Thyroid gland (tissue), 4 donors: ENCODE data around the gene MYH4.

Source experiments
- POLR2A ChIP-seq, 2 donors: fragments of 450-650 bp; IDR thresholded peaks; one replicate each; pipeline ENCODE4 v1.6.1; 2017; ENCODE audit warnings: antibody characterized with exemption in 2 of 2, mild to moderate bottlenecking in 2 of 2, moderate library complexity in 1 of 2
- TF ChIP-seq, protein P1 (sequence below), 6 experiments: fragments of 200-600 bp in 3 of 6; fragments of 450-650 bp in 3 of 6; sonication (generic) in 3 of 6; IDR thresholded peaks; one replicate each; pipeline ENCODE4 v1.5.1; 2016 to 2019; ENCODE audit warnings: antibody characterized with exemption in 6 of 6, mild to moderate bottlenecking in 2 of 6, inconsistent platforms in 1 of 6, moderate library complexity in 1 of 6

DNA sequence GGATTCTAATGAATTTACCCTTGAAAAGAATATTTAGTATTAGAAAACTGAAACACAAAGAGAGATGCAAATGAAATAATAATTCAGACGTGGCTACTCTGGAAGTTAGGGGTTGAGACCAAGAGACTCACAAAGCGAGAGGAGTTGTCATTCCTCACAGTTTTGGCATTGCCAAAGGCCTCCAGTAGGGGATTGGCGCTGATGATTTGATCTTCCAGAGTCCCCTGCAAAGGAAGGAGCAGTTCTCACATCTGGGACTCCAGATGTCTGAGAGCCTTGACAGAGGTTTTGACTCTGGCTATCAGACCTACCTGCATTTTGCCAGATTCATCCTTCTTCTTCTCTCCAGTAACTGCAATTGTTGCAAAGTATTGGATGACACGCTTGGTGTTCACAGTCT, 54.2 kb downstream of the MYH4 start:
- TF ChIP-seq, protein P1, sequence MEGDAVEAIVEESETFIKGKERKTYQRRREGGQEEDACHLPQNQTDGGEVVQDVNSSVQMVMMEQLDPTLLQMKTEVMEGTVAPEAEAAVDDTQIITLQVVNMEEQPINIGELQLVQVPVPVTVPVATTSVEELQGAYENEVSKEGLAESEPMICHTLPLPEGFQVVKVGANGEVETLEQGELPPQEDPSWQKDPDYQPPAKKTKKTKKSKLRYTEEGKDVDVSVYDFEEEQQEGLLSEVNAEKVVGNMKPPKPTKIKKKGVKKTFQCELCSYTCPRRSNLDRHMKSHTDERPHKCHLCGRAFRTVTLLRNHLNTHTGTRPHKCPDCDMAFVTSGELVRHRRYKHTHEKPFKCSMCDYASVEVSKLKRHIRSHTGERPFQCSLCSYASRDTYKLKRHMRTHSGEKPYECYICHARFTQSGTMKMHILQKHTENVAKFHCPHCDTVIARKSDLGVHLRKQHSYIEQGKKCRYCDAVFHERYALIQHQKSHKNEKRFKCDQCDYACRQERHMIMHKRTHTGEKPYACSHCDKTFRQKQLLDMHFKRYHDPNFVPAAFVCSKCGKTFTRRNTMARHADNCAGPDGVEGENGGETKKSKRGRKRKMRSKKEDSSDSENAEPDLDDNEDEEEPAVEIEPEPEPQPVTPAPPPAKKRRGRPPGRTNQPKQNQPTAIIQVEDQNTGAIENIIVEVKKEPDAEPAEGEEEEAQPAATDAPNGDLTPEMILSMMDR (IDR thresholded peaks at IDR 0.05): no peak
- TF ChIP-seq POLR2A (IDR thresholded peaks at IDR 0.05): no peak
